Measurements from ENCODE around the gene TRUB2. TPM values are rescaled to one million over a fixed set of nuclear protein-coding genes. Genes with fewer than 3 reads are reported as not detected.

TRUB2 gene
- total RNA-seq (2022; extraction: Qiagen RNA extraction), result 42.8 to 49.8 TPM (median 46.5 TPM) in 5 replicates

DNA sequence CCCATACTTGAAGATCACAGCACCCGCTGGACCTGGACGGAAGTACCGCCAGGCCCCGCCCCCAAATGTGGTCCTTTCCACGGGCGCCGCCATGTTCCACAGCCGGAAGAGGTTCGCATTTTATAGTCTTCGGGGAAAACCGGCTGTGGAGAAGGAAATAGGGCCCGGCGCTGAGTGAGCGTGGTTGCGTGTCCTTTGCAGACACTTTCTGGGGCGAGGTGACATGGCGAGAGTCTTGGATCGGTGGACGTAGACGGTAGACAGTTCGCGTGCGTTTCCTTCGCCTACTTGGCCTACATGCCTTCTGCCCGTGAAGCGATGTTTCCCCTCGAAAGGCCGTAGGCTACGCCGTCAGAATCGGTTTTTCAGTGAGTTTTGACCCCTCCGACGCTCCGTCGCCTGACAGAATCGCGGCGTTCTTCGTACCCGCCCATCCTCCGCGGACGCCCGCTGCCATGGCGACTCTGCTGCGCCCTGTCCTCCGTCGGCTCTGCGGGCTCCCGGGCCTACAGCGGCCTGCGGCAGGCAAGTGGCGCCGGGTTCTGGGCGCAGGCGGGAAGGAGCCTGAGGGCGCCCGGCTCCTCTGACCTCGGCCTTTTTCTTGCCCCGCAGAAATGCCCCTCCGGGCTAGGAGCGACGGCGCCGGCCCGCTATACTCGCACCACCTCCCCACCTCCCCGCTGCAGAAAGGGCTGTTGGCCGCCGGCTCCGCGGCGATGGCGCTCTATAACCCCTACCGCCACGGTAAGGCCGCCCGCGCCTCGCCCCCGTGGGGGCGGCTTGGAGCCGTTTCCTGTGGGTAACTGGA is at the start of gene TRUB2, which contains the start of gene COQ4:
TRUB2 (minus strand) TSS at position 44 of the 808 bp plus-strand sequence; CDS start at position 5, 39 bp downstream.
COQ4 (plus strand) TSS at position 436 of the 808 bp plus-strand sequence; CDS start at position 456, 20 bp downstream.

GRCh38 chr9:128370752-128371629 is 48.7 kb upstream of the TRUB2 start, which contains the start of gene URM1:
Gene URM1 (plus strand): TSS chr9:128371374. CDS start chr9:128371381, 7 bp downstream.

DNA sequence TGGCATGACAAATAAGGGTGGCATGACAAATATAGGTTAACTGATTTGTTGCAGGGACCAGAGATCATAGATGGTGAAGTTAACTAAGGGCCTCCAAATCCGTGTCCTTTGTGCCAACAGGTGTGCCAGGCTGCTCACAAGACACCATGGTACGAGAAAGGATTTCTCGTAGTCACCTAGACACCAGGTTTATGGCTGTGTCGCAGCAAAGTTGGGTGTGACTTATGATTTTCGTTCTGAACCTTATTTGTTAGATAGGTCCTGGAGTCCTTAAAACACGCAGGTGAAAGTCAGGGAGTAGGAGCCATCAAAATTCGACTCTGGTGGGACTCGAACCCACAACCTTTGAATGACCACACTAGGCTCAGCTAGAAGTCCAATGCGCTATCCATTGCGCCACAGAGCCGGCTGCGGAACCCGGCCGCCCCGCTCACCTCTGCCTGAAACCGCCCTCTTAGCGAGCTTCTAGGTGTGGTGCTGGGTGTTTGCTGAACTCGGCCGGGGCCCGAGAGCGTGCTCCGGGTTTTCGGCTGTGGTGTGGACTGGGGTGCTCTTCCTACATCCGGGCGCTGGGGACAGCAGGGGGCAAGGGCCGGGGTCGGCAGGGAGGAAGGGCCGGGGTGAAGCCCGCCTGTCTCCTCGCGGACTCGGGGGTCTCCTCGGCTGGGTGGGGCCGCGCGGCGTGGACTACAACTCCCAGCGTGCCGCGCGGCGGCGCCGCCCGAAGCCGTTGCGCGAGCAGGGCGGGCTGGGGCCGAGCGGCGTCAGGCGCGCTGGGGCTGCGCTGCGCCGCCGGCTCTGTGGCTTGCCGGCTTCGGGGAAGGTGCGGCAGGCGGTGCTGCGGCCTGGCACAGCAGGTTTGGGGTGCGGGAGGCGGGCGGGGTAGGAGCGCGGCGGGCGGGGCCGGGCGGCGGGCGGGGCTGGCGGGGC is 17.8 kb upstream of the TRUB2 start, which contains the start of gene SLC27A4:
SLC27A4 (plus strand) TSS at position 767 of the 930 bp plus-strand sequence. CDS start 2,606 bp downstream, outside the sequence.

GRCh38 chr9:128276008-128276573 is 46.2 kb downstream of the TRUB2 start, which contains the start of gene SWI5:
Gene SWI5 (plus strand): TSS chr9:128276276.

GRCh38 chr9:128275198-128276007 is 46.8 kb downstream of the TRUB2 start, which contains the start of gene GOLGA2:
Gene GOLGA2 (minus strand): TSS chr9:128276007. CDS start chr9:128275976, 31 bp downstream.

Other genes starting within 250 kb of the TRUB2 start
- gene PTGES2, start 194.7 kb downstream of the TRUB2 start, total RNA-seq (2022; extraction: Qiagen RNA extraction), result 71.6 to 105 TPM (median 99.3 TPM) in 5 replicates
- 2.7 to 5.2 TPM (median 4.3 TPM) in 5 replicates for gene LCN2, start 173.0 kb downstream of the TRUB2 start, total RNA-seq (2022; extraction: Qiagen RNA extraction)
- gene BBLN, start 162.2 kb downstream of the TRUB2 start, total RNA-seq (2022; extraction: Qiagen RNA extraction), result 43.1 to 66.3 TPM (median 62.6 TPM) in 5 replicates
- gene CIZ1, start 130.9 kb downstream of the TRUB2 start, total RNA-seq (2022; extraction: Qiagen RNA extraction), result 67.7 to 95.1 TPM (median 82.4 TPM) in 5 replicates
- gene DNM1, start 119.1 kb downstream of the TRUB2 start, total RNA-seq (2022; extraction: Qiagen RNA extraction), result 77.9 to 94.3 TPM (median 86.7 TPM) in 5 replicates
- 38.8 to 52.8 TPM (median 45.6 TPM) in 5 replicates for gene GOLGA2, start 46.4 kb downstream of the TRUB2 start, total RNA-seq (2022; extraction: Qiagen RNA extraction)
- gene SWI5, start 46.2 kb downstream of the TRUB2 start, total RNA-seq (2022; extraction: Qiagen RNA extraction), result 38.9 to 45.9 TPM (median 42.0 TPM) in 5 replicates
- gene COQ4, start 392 bp upstream of the TRUB2 start, total RNA-seq (2022; extraction: Qiagen RNA extraction), result 52.3 to 65.2 TPM (median 57.5 TPM) in 5 replicates
- gene SLC27A4, start 18.1 kb upstream of the TRUB2 start, total RNA-seq (2022; extraction: Qiagen RNA extraction), result 35.9 to 47.8 TPM (median 45.7 TPM) in 5 replicates
- 64.2 to 87.6 TPM (median 81.7 TPM) in 5 replicates for gene URM1, start 48.9 kb upstream of the TRUB2 start, total RNA-seq (2022; extraction: Qiagen RNA extraction)
- gene CERCAM, start 98.4 kb upstream of the TRUB2 start, total RNA-seq (2022; extraction: Qiagen RNA extraction), result 34.2 to 38.7 TPM (median 35.6 TPM) in 5 replicates
- gene ODF2, start 133.6 kb upstream of the TRUB2 start, total RNA-seq (2022; extraction: Qiagen RNA extraction), result 24.7 to 27.7 TPM (median 25.2 TPM) in 5 replicates
- 26.5 to 30.1 TPM (median 29.1 TPM) in 5 replicates for gene GLE1, start 182.3 kb upstream of the TRUB2 start, total RNA-seq (2022; extraction: Qiagen RNA extraction)
- gene SPTAN1, start 230.1 kb upstream of the TRUB2 start, total RNA-seq (2022; extraction: Qiagen RNA extraction), result 134 to 158 TPM (median 150 TPM) in 5 replicates